K562 (cell line): ENCODE data around the gene ZNF180. TPM values are rescaled to one million over a fixed set of nuclear protein-coding genes. Genes with fewer than 3 reads are reported as not detected.

ENCODE experiments used
- DMBX1 ChIP-seq: fragments of 250-450 bp; sonication (Bioruptor Pico); IDR thresholded peaks from 2 replicates; pipeline ENCODE4 v1.8.0; 2022; ENCODE audit warnings: inconsistent platforms, mild to moderate bottlenecking, moderate library complexity, borderline replicate concordance
- GATA2 ChIP-seq: sonication (generic); formaldehyde crosslinking; IDR thresholded peaks from 2 replicates; pipeline ENCODE4 v1.4.0; 2020; ENCODE audit warnings: mild to moderate bottlenecking, missing genetic modification reagents
- GATAD2B ChIP-seq: fragments of 450-650 bp; IDR thresholded peaks from 2 replicates; pipeline ENCODE4 v1.6.1; 2017; ENCODE audit warnings: mild to moderate bottlenecking, borderline replicate concordance
- HDAC1 ChIP-seq, 2 experiments: fragments of 450-650 bp; IDR thresholded peaks; 2 replicates each; pipeline ENCODE4 v1.6.1; 2016 to 2017; ENCODE audit warnings: inconsistent platforms in 1 of 2, mild to moderate bottlenecking in 1 of 2, moderate library complexity in 1 of 2
- PML ChIP-seq: IDR thresholded peaks from 2 replicates; pipeline ENCODE4 v1.6.1; 2012; ENCODE audit warnings: low read length, inconsistent platforms
- TAF15 ChIP-seq: fragments of 200-400 bp; formaldehyde crosslinking; IDR thresholded peaks from 2 replicates; pipeline ENCODE4 v1.6.1; 2017; ENCODE audit warnings: mild to moderate bottlenecking, low read depth, low read length, moderate library complexity
- ZBTB40 ChIP-seq, 2 experiments: fragments of 450-650 bp in 1 of 2; sonication (generic) in 1 of 2; formaldehyde crosslinking in 1 of 2; IDR thresholded peaks; 2 replicates each; pipeline versions ENCODE4 v1.7.1 to v1.9.0; 2016 to 2022; ENCODE audit warnings: inconsistent platforms in 1 of 2, mild to moderate bottlenecking in 1 of 2, missing genetic modification reagents in 1 of 2
- polyA plus RNA-seq, 8 experiments: library from polyadenylated mRNA; depleted of rRNA in 4 of 8; stranded (reverse) in 5 of 8; unstranded in 3 of 8; fragments of >200 nt; fragmentation: Nextera tagmentation in 2 of 8; fragmentation: Illumina TruSeq in 1 of 8; extraction: Ambion mirVana in 2 of 8; extraction: Trizol in 1 of 8; gene quantifications; 2 replicates each; pipeline versions ENCODE4 v1.2.1 to v1.2.3, GENCODE V29; 2011 to 2014; ENCODE audit warnings: inconsistent platforms in 1 of 8, missing spikeins in 1 of 8
- total RNA-seq, 7 experiments: library from RNA; depleted of rRNA in 6 of 7; stranded (reverse); fragments of >200 nt in 6 of 7; fragmentation: Illumina TruSeq in 2 of 7; extraction: Trizol in 2 of 7; gene quantifications; 2 replicates each; pipeline versions ENCODE4 v1.2.1 to v1.2.3, GENCODE V29; 2011 to 2021; ENCODE audit warnings: low replicate concordance in 1 of 7

The ZNF180 gene
- total and polyA plus RNA-seq, 9 of the 15 experiments (the other 6 are each of a cell fraction or from before 2014, with no cell fraction given): 1.8 to 8.7 (median 5.9) TPM

- TF ChIP-seq ZBTB40 (IDR thresholded peaks at IDR 0.05) (no peak), ZBTB40 (CRISPR knock-in tag; IDR thresholded peaks at IDR 0.05) (no peak), GATA2 (CRISPR knock-in tag) (no peak), PML (no peak), TAF15 (no peak), DMBX1 (CRISPR knock-in tag) (no peak), GATAD2B (no peak), HDAC1 (IDR thresholded peaks at IDR 0.05) (no peak)
Observed at GRCh38 chr19:44539236-44539826, 39.0 kb upstream of the ZNF180 start (continued).
